Vagina (tissue), 2 donors: ENCODE results near the gene IMP3.

Experiments used
- POLR2A ChIP-seq, 2 donors: fragments of 450-650 bp; IDR thresholded peaks; one replicate each; pipeline ENCODE4 v1.6.1; 2017; ENCODE audit warnings: antibody characterized with exemption in 2 of 2, mild to moderate bottlenecking in 2 of 2, moderate library complexity in 2 of 2
- POLR2AphosphoS5 ChIP-seq, 2 donors: sonication (generic); formaldehyde crosslinking; IDR thresholded peaks; one replicate each; pipeline ENCODE4 v1.9.0; 2017; ENCODE audit warnings: antibody characterized with exemption in 2 of 2, mild to moderate bottlenecking in 2 of 2, low read depth in 1 of 2; ENCODE audit not compliant: insufficient read depth in 1 of 2
- TF ChIP-seq, protein P1 (sequence below), 3 experiments: fragments of 450-650 bp in 2 of 3; fragments of 200-600 bp in 1 of 3; sonication (generic) in 1 of 3; IDR thresholded peaks; one replicate each; pipeline ENCODE4 v1.5.1; 2017 to 2019; ENCODE audit warnings: antibody characterized with exemption in 3 of 3, mild to moderate bottlenecking in 2 of 3, moderate library complexity in 2 of 3

DNA sequence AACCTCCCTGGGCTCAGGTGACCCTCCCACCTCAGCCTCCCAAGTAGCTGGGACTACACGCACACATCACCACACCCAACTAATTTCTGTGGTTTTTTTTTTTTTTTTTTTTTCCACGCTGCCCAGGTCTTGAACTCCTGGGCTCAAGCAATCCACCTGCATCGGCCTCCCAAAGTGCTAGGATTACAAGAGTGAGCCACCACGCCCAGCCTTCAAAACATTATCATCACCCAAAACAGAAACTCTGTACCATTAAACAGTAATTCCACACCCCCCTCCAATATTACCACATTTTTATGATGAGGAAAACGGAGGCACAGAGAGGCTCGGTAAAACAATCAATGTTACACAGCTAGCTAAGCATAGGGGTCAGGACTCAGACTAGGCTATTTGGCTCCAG lies 4.0 kb downstream of the IMP3 start:
- TF ChIP-seq, protein P1, sequence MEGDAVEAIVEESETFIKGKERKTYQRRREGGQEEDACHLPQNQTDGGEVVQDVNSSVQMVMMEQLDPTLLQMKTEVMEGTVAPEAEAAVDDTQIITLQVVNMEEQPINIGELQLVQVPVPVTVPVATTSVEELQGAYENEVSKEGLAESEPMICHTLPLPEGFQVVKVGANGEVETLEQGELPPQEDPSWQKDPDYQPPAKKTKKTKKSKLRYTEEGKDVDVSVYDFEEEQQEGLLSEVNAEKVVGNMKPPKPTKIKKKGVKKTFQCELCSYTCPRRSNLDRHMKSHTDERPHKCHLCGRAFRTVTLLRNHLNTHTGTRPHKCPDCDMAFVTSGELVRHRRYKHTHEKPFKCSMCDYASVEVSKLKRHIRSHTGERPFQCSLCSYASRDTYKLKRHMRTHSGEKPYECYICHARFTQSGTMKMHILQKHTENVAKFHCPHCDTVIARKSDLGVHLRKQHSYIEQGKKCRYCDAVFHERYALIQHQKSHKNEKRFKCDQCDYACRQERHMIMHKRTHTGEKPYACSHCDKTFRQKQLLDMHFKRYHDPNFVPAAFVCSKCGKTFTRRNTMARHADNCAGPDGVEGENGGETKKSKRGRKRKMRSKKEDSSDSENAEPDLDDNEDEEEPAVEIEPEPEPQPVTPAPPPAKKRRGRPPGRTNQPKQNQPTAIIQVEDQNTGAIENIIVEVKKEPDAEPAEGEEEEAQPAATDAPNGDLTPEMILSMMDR (IDR thresholded peaks at IDR 0.05), result no peak
- TF ChIP-seq POLR2A (IDR thresholded peaks at IDR 0.05) (no peak), POLR2AphosphoS5 (IDR thresholded peaks at IDR 0.05; ENCODE audit: insufficient read depth in 1 of 2, low read depth in 1 of 2) (no peak)
